GM12878 (cell line): ENCODE data around the gene FNDC3B. TPM values are rescaled to one million over a fixed set of nuclear protein-coding genes. Genes with fewer than 3 reads are reported as not detected.

Source experiments
- ATAC-seq: fragments of 200-7000 bp; cut with Tn5 transposase; 3 replicates; pipeline ENCODE4 v1.9.1; 2020; ENCODE audit warnings: mild to moderate bottlenecking, moderate library complexity
- BruUV-seq: library from RNA; stranded (reverse); fragments of 400-500 nt; replicated peaks from 2 replicates; lab custom pipeline; 2021; lab: Mats Ljungman, UMichigan
- CTCF ChIA-PET: fragments of 300-600 bp; sonication (Branson Sonifier 250); formaldehyde crosslinking; extraction: SDS; loops from one replicate; lab custom pipeline; 2021; ENCODE audit warnings: inconsistent platforms; lab: Yijun Ruan, JAX
- POLR2A ChIA-PET: fragments of 350-600 bp; formaldehyde crosslinking; extraction: SDS; loops from one replicate; lab custom pipeline; 2021; ENCODE audit warnings: inconsistent platforms; lab: Charles Lee
- RAD21 ChIA-PET: fragments of 300-600 bp; sonication (Branson Sonifier 250); formaldehyde crosslinking; loops from one replicate; lab custom pipeline; 2023; ENCODE audit warnings: antibody characterized with exemption; ENCODE audit not compliant: unreplicated experiment; lab: Charles Lee
- SMC1A ChIA-PET: fragments of 300-600 bp; sonication (Branson Sonifier 250); formaldehyde crosslinking; loops from one replicate; lab custom pipeline; 2023; ENCODE audit not compliant: unreplicated experiment, uncharacterized antibody; lab: Charles Lee
- DNase-seq: peaks from one replicate; pipeline ENCODE4 v3.0.0-alpha.2; 2011; ENCODE audit warnings: low read depth, low spot score
- FAIRE-seq: peaks from 3 replicates; lab custom pipeline; 2011; peaks lifted over from hg19 to GRCh38; lab: Jason Lieb, UNC
- H2AFZ ChIP-seq: 2 replicates; pipeline ENCODE4 v1.6.0; 2011; ENCODE audit warnings: low read depth, low read length, control low read depth; ENCODE audit not compliant: control insufficient read depth
- H3K27ac ChIP-seq: 2 replicates; pipeline ENCODE4 v1.5.1; 2011; ENCODE audit warnings: control low read depth; ENCODE audit not compliant: control insufficient read depth, insufficient read depth
- H3K27me3 ChIP-seq, 2 experiments: replicated peaks in 1 of 2; 2 replicates each; pipeline versions ENCODE4 v1.6.0 to v1.6.1; 2011; ENCODE audit warnings: low read length in 1 of 2; ENCODE audit not compliant: control insufficient read depth in 2 of 2, insufficient read depth in 2 of 2
- H3K36me3 ChIP-seq, 2 experiments: 2 replicates each; pipeline ENCODE4 v1.5.1; 2011; ENCODE audit warnings: low read length in 1 of 2; ENCODE audit not compliant: control insufficient read depth in 2 of 2, insufficient read depth in 2 of 2
- H3K4me1 ChIP-seq: 2 replicates; pipeline ENCODE4 v1.6.1; 2011; ENCODE audit warnings: mild to moderate bottlenecking, low read length, moderate library complexity, mixed read lengths; ENCODE audit not compliant: control insufficient read depth, insufficient read depth
- H3K4me2 ChIP-seq: 2 replicates; pipeline ENCODE4 v1.6.0; 2011; ENCODE audit warnings: control low read depth; ENCODE audit not compliant: control insufficient read depth, insufficient read depth
- H3K4me3 ChIP-seq: fragments of 200-600 bp; sonication (generic); 2 replicates; pipeline ENCODE4 v1.5.1; 2016
- H3K79me2 ChIP-seq: 2 replicates; pipeline ENCODE4 v1.6.0; 2011; ENCODE audit warnings: low read length; ENCODE audit not compliant: control insufficient read depth, insufficient read depth
- H3K9ac ChIP-seq: 2 replicates; pipeline ENCODE4 v1.8.0; 2011; ENCODE audit warnings: low read length, control low read depth, mixed read lengths; ENCODE audit not compliant: control insufficient read depth, insufficient read depth
- H3K9me3 ChIP-seq: replicated peaks from 3 replicates; pipeline ENCODE4 v1.5.1; 2011; ENCODE audit warnings: mild to moderate bottlenecking, low read length; ENCODE audit not compliant: control insufficient read depth, insufficient read depth
- H4K20me1 ChIP-seq: 2 replicates; pipeline ENCODE4 v1.6.0; 2011; ENCODE audit not compliant: control insufficient read depth, insufficient read depth
- BRCA1 ChIP-seq: IDR thresholded peaks from 2 replicates; pipeline ENCODE4 v1.6.1; 2011; ENCODE audit warnings: low read depth, low read length, improper control_type of control experiment
- PML ChIP-seq: IDR thresholded peaks from 2 replicates; pipeline ENCODE4 v1.6.1; 2012; ENCODE audit warnings: low read length, inconsistent platforms
- ZNF24 ChIP-seq: fragments of 450-650 bp; IDR thresholded peaks from 2 replicates; pipeline ENCODE4 v1.6.1; 2017; ENCODE audit warnings: antibody characterized with exemption, mild to moderate bottlenecking
- ZZZ3 ChIP-seq: IDR thresholded peaks from 2 replicates; pipeline ENCODE4 v1.6.1; 2011; ENCODE audit warnings: low read depth; ENCODE audit not compliant: control insufficient read depth, insufficient read length
- WGBS: methylation state at CpG from one replicate; pipeline ENCODE4 v1.1.6; 2016; ENCODE audit warnings: low lambda C conversion rate; ENCODE audit not compliant: insufficient replicate concordance, insufficient coverage; ENCODE audit errors: missing lambda C conversion rate; 5-methylcytosine and 5-hydroxymethylcytosine counted together
- in situ Hi-C: fragments of 300-500 bp; cut with MboI; formaldehyde crosslinking; loops from 9 replicates; pipeline ENCODE4 v1.14.3; 2018; ENCODE audit warnings: mixed read lengths
- intact Hi-C: fragments of 100-400 bp; cut with micrococcal nuclease; formaldehyde crosslinking; loops from one replicate; pipeline ENCODE4 v1.14.2; 2022; ENCODE audit not compliant: unreplicated experiment
- polyA plus RNA-seq, 11 experiments: library from polyadenylated mRNA; depleted of rRNA in 4 of 11; unstranded in 6 of 11; stranded (reverse) in 5 of 11; fragments of >200 nt; fragmentation: Nextera tagmentation in 4 of 11; fragmentation: Illumina TruSeq in 1 of 11; extraction: Ambion mirVana in 4 of 11; extraction: Trizol in 1 of 11; gene quantifications; 1 replicate in 1 of 11; 2 replicates in 10 of 11; pipeline versions ENCODE4 v1.2.1 to v1.2.3, GENCODE V29; 2011 to 2016; ENCODE audit warnings: inconsistent platforms in 2 of 11, missing spikeins in 2 of 11, low read depth in 1 of 11
- total RNA-seq, 4 experiments: library from RNA; depleted of rRNA in 3 of 4; stranded (reverse); fragments of >200 nt in 3 of 4; fragmentation: Illumina TruSeq in 1 of 4; extraction: Trizol in 1 of 4; gene quantifications; 2 replicates each; pipeline versions ENCODE4 v1.2.1 to v1.2.3, GENCODE V29; 2013 to 2021
- TF ChIP-seq, protein P1 (sequence below): IDR thresholded peaks from 2 replicates; pipeline ENCODE4 v1.6.1; 2012; ENCODE audit warnings: low read depth, low read length, improper control_type of control experiment

FNDC3B gene
- total and polyA plus RNA-seq, 10 of the 15 experiments (the other 5 are each of a cell fraction or from before 2014, with no cell fraction given): 7.9 to 35.0 (median 18.5) TPM

DNA sequence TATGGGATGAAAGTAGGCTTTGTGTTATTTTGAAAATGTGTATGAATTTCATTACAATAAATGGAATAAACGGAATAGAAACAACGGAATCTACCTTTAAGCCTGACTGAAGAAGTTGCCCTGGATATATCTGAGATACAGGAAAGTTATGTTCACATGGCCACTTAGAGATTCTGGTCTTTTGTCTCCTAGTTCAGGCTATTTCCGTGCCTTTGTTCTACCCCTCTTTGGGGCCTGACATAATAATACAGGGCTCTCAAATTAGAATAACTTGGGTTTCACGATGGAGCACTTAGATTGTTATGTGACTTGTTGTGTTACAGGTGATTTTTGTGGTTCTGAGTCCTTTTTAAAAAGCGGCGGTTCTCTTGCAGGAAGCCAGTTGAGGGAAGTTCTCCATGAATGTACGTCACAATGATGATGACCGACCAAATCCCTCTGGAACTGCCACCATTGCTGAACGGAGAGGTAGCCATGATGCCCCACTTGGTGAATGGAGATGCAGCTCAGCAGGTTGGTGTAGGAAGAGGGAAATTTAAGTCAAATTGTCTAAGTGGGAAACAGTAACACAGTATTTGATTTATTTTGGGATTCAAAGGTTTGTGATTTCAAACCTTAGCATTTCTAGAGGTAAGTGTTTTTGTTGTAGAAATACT, 72.8 kb downstream of the FNDC3B start:
- POLR2A ChIA-PET: no interaction called here
- Histone ChIP-seq H3K4me2 (no peak overlapping the region), H3K27me3 (no peaks in the 10 kb centered on the region), H3K79me2 (peaks cover 21% of the 10 kb centered on the region), H3K9me3 (no peaks in the 10 kb centered on the region), H3K4me1 (peaks cover 13% of the 10 kb centered on the region), H3K27ac (no peak overlapping the region), H3K9ac (no peak overlapping the region), H2AFZ (no peak overlapping the region), H4K20me1 (no peaks in the 10 kb centered on the region; the same call in 1 of the 2 replicates), H3K4me3 (no peak overlapping the region), H3K36me3 (peaks cover 7 to 23% of the 10 kb centered on the region in 2 experiments; a peak in 3 of 4 replicates)
- RAD21 ChIA-PET: no interaction called here
- ATAC-seq (no peak), FAIRE-seq (no peak), DNase-seq (no peak)
- CTCF ChIA-PET: interaction anchor here (1.0 kb wide), 1 partner anchor 220 kb away, joined by 4 read pairs; no protein-coding TSS in a partner anchor
- SMC1A ChIA-PET: interaction anchor here (0.6 to 1.9 kb wide), 5 partner anchors 15 to 163 kb away, joined by 3 to 4 read pairs (median 3); no protein-coding TSS in a partner anchor
- no peak for TF ChIP-seq PML
- BruUV-seq: no TSS peak
- in situ Hi-C loops: no loop called here
- intact Hi-C loops: no loop called here
- WGBS: 97% methylated on average over 9 of the region's 9 CpGs

DNA sequence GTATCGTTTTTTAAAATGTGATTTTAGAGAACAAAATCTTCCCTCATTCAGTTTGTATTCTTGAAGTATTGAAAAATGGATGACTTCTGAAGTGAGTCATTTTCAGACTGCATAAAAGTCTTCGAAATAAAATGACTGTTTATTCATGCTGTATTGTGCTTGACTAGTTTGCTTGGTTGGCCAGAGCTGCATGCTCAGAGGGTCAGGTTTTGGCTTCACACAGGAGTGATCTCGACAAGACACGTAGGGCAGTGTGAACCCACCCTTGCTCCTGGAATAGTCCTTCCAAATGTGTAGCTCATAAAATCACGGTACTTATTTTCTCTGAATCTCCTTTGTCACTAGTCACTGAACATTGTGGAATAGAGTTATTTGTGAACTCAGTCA, 73.3 kb downstream of the FNDC3B start:
- intact Hi-C loops (no loop called here), in situ Hi-C loops (no loop called here)
- H4K20me1 ChIP-seq: no peaks in the 10 kb centered on the region; the same call in 1 of the 2 replicates
- no peak for TF ChIP-seq BRCA1
- TF ChIP-seq ZNF24: no peak
- TF ChIP-seq, protein P1, sequence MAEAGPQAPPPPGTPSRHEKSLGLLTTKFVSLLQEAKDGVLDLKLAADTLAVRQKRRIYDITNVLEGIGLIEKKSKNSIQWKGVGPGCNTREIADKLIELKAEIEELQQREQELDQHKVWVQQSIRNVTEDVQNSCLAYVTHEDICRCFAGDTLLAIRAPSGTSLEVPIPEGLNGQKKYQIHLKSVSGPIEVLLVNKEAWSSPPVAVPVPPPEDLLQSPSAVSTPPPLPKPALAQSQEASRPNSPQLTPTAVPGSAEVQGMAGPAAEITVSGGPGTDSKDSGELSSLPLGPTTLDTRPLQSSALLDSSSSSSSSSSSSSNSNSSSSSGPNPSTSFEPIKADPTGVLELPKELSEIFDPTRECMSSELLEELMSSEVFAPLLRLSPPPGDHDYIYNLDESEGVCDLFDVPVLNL: no peak
- TF ChIP-seq ZZZ3: no peak
- DNase-seq (no peak), FAIRE-seq (no peak), ATAC-seq (no peak)
- no peak overlapping the region for H3K9ac ChIP-seq
- no peak overlapping the region for H3K27ac ChIP-seq
- POLR2A ChIA-PET: no interaction called here
- H3K4me1 ChIP-seq: peaks cover 12% of the 10 kb centered on the region
- no peak overlapping the region for H3K4me3 ChIP-seq
- H2AFZ ChIP-seq: no peak overlapping the region
- H3K36me3 ChIP-seq: peaks cover 7 to 24% of the 10 kb centered on the region in 2 experiments; a peak in 3 of 4 replicates
- no TSS peak for BruUV-seq
- WGBS: 53% methylated on average over 5 of the region's 5 CpGs
- SMC1A ChIA-PET: interaction anchor here (0.6 to 1.9 kb wide), 4 partner anchors 15 to 163 kb away, joined by 3 to 4 read pairs (median 4); no protein-coding TSS in a partner anchor
- RAD21 ChIA-PET: no interaction called here
- no peaks in the 10 kb centered on the region for H3K9me3 ChIP-seq
- no peak overlapping the region for H3K4me2 ChIP-seq
- peaks cover 21% of the 10 kb centered on the region for H3K79me2 ChIP-seq
- no peaks in the 10 kb centered on the region for H3K27me3 ChIP-seq
- CTCF ChIA-PET: interaction anchor here (1.0 kb wide), 1 partner anchor 220 kb away, joined by 4 read pairs; no protein-coding TSS in a partner anchor
